Stimulated activated CD4-positive, alpha-beta T cell treated with anti-CD3 and anti-CD28 coated beads, Interleukin-1b, Interleukin-23, amount 100 ng/mL, for 4 hours (primary cell): Measurements from ENCODE around the gene MYT1.
"Not testable (repeated sequence)": the region's sequence is repeated elsewhere in the genome, so short reads cannot be mapped to it uniquely, and the experiment has no call there.

Source experiments
- DNase-seq, 2 donors: peaks; one replicate each; pipeline ENCODE4 v3.0.0-alpha.2; 2020; ENCODE audit warnings: low read depth in 2 of 2

The MYT1 gene

GRCh38 chr20:64166721-64167615, 2.7 kb downstream of the MYT1 start:
- DNase-seq: no peak

DNA sequence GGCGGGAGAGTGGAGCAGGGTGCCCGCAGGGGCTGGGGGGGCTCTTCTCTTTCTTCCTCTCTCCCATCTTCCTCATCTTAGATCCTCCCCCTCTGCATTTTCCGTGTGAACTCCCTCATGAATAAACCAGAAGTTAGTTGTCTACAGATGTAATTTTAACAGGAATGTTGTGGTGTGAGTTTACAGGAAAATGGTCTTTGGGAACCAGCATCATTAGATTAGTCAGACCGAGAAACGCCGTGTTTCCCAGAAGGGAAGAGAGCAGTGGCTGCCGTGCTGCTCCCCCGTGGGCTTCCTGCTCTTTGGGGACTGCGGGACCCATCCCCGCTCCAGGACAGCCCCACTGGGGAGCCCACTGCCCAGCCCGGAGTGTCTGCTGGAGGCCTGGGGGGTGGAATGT, 3.4 kb downstream of the MYT1 start:
- DNase-seq: no peak

DNA sequence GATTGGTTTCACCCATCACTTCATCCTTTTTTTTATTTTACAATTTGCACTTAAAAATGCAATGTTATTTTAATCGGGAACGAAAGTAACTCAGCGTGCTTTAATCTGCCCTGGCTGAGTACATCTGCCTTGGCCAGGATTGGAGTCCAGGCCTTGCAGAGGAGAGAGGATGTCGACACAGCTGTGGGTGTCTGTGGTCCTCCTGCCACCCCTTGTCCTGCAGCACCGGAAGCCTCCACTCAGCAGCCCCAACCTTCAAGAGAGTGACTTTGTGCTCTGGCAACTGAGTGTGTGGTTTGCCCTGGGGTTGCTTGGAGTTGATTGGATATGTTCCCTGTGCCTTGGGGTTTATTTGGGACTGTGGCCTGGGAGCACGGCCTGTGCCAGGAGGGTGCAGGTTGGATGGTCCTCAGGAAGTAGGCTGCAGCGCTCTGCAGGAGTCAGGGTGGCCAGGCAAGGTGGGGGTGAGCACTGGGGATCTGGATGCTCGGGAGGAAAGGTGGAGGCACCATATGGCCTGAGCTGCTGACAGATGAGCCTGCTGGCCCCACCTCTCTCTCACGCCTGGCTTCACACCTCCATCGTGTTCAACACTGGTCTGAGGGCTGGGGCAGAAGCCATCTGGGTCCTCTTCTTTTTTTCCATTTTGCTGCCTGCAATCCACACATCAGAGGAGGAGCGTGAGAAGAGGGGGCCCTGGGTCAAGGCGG, 4.3 kb downstream of the MYT1 start:
- no peak for DNase-seq

- no peak for DNase-seq
Observed at GRCh38 chr20:64169091-64169560, 4.9 kb downstream of the MYT1 start.

DNA sequence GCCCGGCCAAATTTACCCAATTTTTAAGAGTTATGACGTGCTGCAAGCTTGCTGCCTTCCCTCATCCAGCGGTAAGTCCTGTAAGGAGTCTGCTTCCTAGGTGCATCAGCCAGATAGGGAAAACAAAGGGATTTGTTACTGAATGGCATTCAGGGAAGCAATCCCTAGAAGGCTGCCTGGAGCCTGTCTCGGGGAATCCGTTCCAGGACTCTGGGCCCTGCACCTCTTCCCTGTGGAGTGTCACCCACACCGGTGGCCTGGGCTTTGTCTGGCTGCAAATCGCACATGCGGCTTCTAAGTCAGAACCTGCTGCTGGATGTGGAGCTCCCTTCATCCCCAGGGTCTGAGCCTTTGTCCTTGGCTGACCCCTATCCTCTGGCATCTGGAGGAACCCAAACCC, 7.0 kb downstream of the MYT1 start:
- no peak for DNase-seq

DNA sequence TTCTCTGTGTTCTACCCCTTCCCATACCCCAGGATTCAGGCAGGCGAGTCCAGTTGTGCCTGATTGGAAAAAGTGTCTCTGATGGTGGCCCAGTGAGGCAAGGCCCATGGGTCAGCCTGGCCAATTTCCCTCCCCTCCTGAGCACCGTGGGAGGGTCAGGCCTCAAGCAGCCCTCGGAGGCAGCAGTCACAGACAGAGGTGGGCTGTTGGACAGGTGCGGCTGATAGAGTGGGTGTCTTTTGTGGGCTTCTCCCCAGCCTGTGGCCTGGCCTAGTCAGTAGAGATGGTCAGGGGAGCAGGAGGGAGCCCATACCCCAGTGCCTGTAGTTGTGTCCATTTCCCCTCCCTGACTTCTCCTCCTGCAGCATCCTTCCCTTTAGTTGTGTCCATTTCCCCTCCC, 8.9 kb downstream of the MYT1 start:
- no peak for DNase-seq

GRCh38 chr20:64176551-64176950, 12.3 kb downstream of the MYT1 start:
- no peak for DNase-seq

DNA sequence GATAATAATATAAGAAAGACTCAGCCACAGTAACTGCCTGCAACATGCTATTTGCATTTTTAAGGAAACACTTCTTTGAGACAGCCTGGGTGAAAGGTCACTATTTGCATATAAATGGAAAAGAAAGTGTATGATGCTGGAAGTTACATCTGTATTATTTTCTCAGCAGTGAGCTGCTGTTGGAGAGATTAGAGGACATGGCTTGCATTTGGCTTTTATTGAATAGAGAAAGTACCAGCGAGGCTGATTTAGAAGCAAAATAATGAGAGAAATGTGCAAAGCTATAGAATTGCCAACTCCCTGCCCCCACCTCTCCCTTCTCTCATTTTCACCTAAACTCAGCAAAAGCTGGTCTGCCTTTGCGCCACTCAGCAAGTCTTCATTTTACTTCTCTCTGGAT, 12.7 kb downstream of the MYT1 start:
- DNase-seq: no peak

DNA sequence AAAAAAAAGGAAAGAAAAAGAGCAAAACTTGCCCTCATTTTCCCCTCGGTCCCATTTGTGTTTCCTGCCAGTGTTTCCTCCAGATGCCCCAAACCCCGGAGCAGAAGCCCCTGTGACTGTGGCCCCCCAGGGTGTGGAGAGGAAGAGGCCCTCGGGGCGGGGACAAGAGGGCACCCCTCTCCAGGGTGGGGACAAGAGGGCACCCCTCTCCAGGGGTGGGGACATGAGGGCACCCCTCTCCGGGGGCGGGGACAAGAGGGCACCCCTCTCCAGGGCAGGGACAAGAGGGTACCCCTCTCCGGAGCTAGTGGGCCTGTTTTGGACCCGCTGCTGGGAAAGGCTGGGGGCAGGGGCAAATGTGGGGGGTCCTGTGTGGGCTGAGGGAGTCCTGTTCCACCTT, 13.1 kb downstream of the MYT1 start:
- DNase-seq: no peak

- DNase-seq: no peak
Observed at GRCh38 chr20:64177787-64178186, 13.5 kb downstream of the MYT1 start.

DNA sequence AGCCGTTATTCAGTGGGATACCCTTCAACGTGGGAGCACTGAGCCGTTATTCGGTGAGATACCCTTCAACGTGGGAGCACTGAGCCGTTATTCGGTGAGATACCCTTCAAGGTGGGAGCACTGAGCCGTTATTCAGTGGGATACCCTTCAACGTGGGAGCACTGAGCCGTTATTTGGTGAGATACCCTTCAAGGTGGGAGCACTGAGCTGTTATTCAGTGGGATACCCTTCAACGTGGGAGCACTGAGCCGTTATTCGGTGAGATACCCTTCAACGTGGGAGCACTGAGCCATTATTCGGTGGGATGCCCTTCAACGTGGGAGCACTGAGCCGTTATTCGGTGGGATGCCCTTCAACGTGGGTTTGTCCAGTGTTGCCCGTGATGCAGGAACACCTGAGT, 14.7 kb downstream of the MYT1 start:
- DNase-seq: not testable (repeated sequence)

GRCh38 chr20:64179805-64180204, 15.6 kb downstream of the MYT1 start:
- no peak for DNase-seq

GRCh38 chr20:64180673-64181072, 16.4 kb downstream of the MYT1 start:
- no peak for DNase-seq

- no peak for DNase-seq
Observed at GRCh38 chr20:64181391-64181790, 17.1 kb downstream of the MYT1 start.

- no peak for DNase-seq
Observed at GRCh38 chr20:64182146-64182865, 18.1 kb downstream of the MYT1 start.

DNA sequence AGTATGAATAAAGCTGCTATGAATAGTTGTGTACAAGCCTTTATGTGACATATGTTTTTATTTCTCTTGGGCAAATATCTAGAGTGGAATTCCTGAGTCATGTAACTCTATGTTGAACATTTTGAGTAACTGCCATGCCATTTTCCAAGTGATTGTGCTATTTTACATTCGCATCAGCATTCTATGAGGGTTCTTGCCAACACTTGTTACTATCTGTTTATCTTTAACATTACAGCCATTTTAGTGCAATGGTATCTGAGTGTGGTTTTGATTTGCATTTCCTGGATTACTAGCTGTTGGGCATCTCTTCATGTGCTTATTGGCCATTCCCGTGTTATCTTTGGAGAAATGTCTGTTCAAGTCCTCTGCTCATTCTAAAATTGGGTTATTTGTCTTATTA, 19.1 kb downstream of the MYT1 start:
- DNase-seq: no peak

- no peak for DNase-seq
Observed at GRCh38 chr20:64184795-64185194, 20.5 kb downstream of the MYT1 start.

DNA sequence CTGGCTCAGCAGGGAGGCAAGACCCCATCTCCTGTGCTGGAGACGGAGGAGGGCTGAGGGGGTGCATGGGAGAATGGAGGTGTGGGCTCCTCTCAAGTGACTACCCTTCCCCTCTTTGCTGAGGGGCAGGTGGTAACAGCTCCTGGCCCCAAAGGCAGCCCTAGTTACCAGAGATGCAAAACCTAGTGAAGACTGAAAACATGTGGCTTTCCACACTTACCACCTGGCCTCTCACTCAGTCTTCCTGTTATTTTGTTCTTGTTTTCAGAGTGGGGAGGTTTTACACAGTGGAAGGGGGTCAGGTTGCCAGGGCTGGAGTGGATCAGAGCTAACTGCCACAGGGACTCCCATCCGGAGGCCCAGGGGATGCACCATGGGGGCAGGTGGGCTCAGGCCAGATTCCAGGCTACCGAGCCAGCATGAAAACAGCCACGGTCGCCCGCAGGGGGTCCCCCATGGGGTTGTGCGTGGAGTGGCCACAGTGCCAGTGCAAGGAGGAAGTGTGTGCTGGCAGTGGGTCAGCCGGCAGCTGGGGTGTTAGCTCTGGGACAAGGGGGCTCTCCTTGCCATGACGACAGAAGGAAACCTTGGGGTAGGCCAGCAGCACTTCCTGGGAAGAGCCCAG, 21.1 kb downstream of the MYT1 start:
- no peak for DNase-seq

DNA sequence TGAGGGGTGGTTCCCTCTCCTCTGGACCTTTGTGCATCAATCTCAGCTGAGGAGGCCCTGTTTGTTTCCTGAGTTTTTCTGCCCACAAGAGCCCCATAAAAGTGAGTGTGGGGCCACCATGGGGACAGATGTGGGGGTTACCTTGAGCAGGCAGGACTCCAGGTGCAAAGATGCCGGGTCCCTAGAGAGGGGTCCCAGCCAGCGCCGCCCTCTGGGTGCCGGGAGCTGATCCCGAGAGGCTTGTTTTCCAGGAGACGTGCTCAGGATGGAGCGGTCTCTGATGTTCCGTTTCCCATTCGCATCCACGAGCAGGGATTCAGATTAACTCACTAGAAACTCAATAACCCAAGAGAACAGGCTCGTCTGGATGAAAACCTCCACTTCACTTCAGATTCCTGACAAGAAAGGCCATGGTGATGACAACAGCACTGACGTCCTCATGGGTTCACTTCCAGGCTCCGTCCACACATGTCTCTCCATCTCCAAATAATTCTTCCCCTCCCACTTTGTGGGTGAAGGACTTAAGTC, 21.9 kb downstream of the MYT1 start:
- no peak for DNase-seq

GRCh38 chr20:64187213-64187612, 23.0 kb downstream of the MYT1 start:
- not testable (repeated sequence) for DNase-seq

- DNase-seq: no peak
Observed at GRCh38 chr20:64188091-64188490, 23.8 kb downstream of the MYT1 start.
